ENCODE results near the gene SLC18A2.
"Not testable (repeated sequence)": the region's sequence is repeated elsewhere in the genome, so short reads cannot be mapped to it uniquely, and the experiment has no call there.

SLC18A2 gene

DNA sequence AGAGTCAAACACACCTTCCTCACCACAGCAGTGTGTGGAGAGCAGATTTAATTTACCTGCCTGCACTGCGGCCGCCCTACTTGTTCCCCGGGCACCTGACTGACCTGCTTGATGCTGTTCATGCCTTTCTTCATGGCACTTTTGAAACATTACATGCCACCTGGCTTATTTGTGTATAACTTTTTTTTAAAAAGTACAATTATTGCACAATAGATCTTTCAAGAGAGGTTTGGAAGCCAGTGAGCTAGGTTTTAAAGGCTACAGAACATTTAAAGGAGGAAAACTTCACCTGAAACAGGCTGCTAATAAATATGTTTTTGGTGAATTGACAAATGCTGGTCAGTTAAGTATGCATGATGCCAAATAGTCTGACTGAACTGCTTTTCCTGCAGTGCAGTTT is 33.1 kb downstream of the SLC18A2 start:
- TF ChIP-seq, protein P1, sequence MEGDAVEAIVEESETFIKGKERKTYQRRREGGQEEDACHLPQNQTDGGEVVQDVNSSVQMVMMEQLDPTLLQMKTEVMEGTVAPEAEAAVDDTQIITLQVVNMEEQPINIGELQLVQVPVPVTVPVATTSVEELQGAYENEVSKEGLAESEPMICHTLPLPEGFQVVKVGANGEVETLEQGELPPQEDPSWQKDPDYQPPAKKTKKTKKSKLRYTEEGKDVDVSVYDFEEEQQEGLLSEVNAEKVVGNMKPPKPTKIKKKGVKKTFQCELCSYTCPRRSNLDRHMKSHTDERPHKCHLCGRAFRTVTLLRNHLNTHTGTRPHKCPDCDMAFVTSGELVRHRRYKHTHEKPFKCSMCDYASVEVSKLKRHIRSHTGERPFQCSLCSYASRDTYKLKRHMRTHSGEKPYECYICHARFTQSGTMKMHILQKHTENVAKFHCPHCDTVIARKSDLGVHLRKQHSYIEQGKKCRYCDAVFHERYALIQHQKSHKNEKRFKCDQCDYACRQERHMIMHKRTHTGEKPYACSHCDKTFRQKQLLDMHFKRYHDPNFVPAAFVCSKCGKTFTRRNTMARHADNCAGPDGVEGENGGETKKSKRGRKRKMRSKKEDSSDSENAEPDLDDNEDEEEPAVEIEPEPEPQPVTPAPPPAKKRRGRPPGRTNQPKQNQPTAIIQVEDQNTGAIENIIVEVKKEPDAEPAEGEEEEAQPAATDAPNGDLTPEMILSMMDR (IDR thresholded peaks at IDR 0.05; ENCODE audit: insufficient read depth, low read length, poor library complexity, severe bottlenecking) = no peak
- H3K4me3 ChIP-seq (replicated peaks; ENCODE audit: low read depth, low read length) = no peak overlapping the region

GRCh38 chr10:117274509-117274908 is 33.6 kb downstream of the SLC18A2 start:
- Histone ChIP-seq H3K4me3 (replicated peaks; ENCODE audit: low read depth, low read length) (no peak overlapping the region), H3K36me3 (ENCODE audit: control insufficient read depth, insufficient read depth, low read length) (no peaks in the 10 kb centered on the region), H3K27me3 (replicated peaks; ENCODE audit: control insufficient read depth, insufficient read depth, low read length) (no peaks in the 10 kb centered on the region)
- TF ChIP-seq, protein P1 (IDR thresholded peaks at IDR 0.05; ENCODE audit: insufficient read depth, low read length, poor library complexity, severe bottlenecking) = no peak
- DNase-seq (ENCODE audit: extremely low read depth, insufficient read length) = no peak

More for the DNA sequence above, 33.1 kb downstream of the SLC18A2 start:
- DNase-seq (ENCODE audit: extremely low read depth, insufficient read length) = no peak
- no peaks in the 10 kb centered on the region for H3K27me3 ChIP-seq (replicated peaks; ENCODE audit: control insufficient read depth, insufficient read depth, low read length)
- H3K36me3 ChIP-seq (ENCODE audit: control insufficient read depth, insufficient read depth, low read length) = no peaks in the 10 kb centered on the region

DNA sequence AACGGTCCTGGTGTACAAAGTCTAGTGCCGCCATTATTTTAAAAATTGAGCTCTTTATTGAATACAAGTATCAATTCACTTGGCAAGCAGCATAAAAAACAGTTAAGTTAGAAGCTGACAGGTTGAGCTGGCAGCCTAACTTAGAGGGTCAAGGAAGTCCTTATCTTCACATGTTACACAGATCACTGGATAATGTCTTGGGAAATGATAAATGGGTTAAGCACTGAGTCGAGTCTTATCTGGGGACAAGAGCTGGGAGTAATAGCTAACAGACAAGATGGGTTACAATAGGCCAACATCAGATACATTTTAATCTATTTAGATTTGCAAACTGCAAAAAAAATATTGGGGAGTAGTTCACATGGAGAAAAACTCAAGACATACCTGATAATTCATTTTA is 34.2 kb downstream of the SLC18A2 start:
- H3K4me3 ChIP-seq (replicated peaks; ENCODE audit: low read depth, low read length) = no peak overlapping the region
- DNase-seq (ENCODE audit: extremely low read depth, insufficient read length) = no peak
- TF ChIP-seq, protein P1 (IDR thresholded peaks at IDR 0.05; ENCODE audit: insufficient read depth, low read length, poor library complexity, severe bottlenecking) = no peak
- no peaks in the 10 kb centered on the region for H3K36me3 ChIP-seq (ENCODE audit: control insufficient read depth, insufficient read depth, low read length)
- no peaks in the 10 kb centered on the region for H3K27me3 ChIP-seq (replicated peaks; ENCODE audit: control insufficient read depth, insufficient read depth, low read length)

GRCh38 chr10:117277675-117278074 is 36.8 kb downstream of the SLC18A2 start:
- Histone ChIP-seq H3K36me3 (ENCODE audit: control insufficient read depth, insufficient read depth, low read length) (no peaks in the 10 kb centered on the region), H3K4me3 (replicated peaks; ENCODE audit: low read depth, low read length) (no peak overlapping the region), H3K27me3 (replicated peaks; ENCODE audit: control insufficient read depth, insufficient read depth, low read length) (no peaks in the 10 kb centered on the region)
- TF ChIP-seq, protein P1 (IDR thresholded peaks at IDR 0.05; ENCODE audit: insufficient read depth, low read length, poor library complexity, severe bottlenecking) = no peak
- no peak for DNase-seq (ENCODE audit: extremely low read depth, insufficient read length)

DNA sequence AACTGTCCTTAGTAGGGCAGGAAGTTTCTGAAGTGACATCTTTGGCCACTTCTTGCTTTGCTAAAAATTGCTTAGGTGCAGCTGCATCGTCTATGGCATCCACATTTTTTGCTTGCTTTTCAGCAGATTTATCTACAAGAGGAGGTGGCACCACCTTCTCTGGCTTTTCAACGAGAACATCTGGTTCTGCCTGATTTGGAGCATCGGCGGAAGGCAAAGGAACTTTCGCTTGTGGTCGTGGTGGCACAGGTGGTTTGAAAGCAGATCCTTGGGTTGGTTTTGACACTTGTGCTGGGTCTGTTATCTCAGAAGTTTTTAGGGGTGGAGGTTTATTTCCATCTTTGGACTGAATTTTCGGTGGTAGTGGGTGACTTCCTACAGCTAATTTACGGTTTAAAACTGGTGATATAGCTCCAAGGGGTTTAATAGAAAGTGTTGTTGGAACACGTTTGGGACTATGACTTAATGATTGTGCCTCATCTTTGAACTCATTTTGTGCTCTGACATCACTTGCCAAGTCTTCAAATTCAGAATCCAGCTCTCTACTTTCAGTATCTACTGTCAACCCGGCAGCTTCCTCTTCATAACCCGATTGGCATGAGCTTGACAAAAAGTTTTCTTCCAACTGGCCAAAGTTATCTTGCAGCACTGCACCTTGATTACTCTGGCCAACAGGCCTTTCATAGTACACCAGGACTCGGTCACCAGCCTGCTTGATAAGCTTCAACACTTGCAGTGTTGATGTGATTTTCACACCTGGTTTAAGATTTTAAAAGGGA is 44.0 kb downstream of the SLC18A2 start:
- DNase-seq (ENCODE audit: extremely low read depth, insufficient read length) = no peak
- Histone ChIP-seq H3K36me3 (ENCODE audit: control insufficient read depth, insufficient read depth, low read length) (peaks cover 4% of the 10 kb centered on the region; the same call in 1 of the 2 replicates), H3K4me3 (replicated peaks; ENCODE audit: low read depth, low read length) (no peak overlapping the region), H3K27me3 (replicated peaks; ENCODE audit: control insufficient read depth, insufficient read depth, low read length) (no peaks in the 10 kb centered on the region)
- TF ChIP-seq, protein P1 (IDR thresholded peaks at IDR 0.05; ENCODE audit: insufficient read depth, low read length, poor library complexity, severe bottlenecking) = no peak

- H3K4me3 ChIP-seq (replicated peaks; ENCODE audit: low read depth, low read length); H3K36me3 ChIP-seq (ENCODE audit: control insufficient read depth, insufficient read depth, low read length); DNase-seq (ENCODE audit: extremely low read depth, insufficient read length); H3K27me3 ChIP-seq (replicated peaks; ENCODE audit: control insufficient read depth, insufficient read depth, low read length): not testable (repeated sequence)
Observed at GRCh38 chr10:117290872-117291271, 50.0 kb downstream of the SLC18A2 start.
